ENCODE results near the gene GPSM3. TPM values are rescaled to one million over a fixed set of nuclear protein-coding genes. Genes with fewer than 3 reads are reported as not detected.
A peak's percentile ranks its signal among the peaks of the same experiment; 100 is the strongest.
"Not testable (repeated sequence)": the region's sequence is repeated elsewhere in the genome, so short reads cannot be mapped to it uniquely, and the experiment has no call there.

Gene GPSM3
- total RNA-seq, 1 experiment from 2014 or later, result 10.0 TPM

DNA sequence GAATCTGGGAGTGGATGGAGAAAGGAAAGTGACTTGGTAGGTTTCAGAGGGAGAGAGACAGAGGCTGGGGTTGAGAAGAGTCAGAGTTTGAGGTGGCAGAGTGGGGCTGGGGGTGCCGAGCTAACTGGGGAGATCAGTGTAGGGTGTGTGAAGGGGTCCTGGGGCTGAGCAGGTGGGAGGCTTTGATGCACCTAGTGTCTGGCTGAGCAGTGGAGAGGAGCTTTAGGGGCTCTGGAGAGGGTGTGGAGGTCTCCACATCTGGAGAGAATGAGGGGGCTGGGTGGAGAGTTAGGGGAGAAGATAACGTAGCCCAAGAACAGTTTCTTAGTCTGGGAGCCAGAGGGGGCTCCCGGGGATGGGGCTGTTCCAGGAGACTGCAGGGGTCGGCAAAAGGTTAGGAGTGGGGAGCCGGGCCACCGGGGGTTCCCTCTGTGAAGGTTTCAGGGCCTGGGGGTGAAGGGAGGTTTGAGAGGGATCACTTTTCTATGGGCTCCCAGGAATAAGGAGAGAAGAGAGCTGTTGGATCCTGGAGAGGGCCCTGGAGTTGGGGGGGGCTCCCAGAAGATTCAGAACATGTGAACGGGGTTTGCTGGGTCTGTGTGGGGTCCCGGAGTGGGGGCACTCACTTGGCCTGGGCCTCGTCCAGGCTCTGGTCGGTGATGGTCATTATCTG lies 3.2 kb downstream of the GPSM3 start (continued):
- TF ChIP-seq GTF2I (CRISPR knock-in tag; conservative IDR thresholded peaks at IDR 0.05) (no peak), ZNF416 (CRISPR knock-in tag; IDR thresholded peaks at IDR 0.05) (no peak), ARID4B (CRISPR knock-in tag; IDR thresholded peaks at IDR 0.05; ENCODE audit: borderline replicate concordance) (no peak), NR2C2 (CRISPR knock-in tag; IDR thresholded peaks at IDR 0.05) (no peak), ZNF138 (CRISPR knock-in tag; conservative IDR thresholded peaks at IDR 0.05) (no peak)
- TF ChIP-seq, protein P1, sequence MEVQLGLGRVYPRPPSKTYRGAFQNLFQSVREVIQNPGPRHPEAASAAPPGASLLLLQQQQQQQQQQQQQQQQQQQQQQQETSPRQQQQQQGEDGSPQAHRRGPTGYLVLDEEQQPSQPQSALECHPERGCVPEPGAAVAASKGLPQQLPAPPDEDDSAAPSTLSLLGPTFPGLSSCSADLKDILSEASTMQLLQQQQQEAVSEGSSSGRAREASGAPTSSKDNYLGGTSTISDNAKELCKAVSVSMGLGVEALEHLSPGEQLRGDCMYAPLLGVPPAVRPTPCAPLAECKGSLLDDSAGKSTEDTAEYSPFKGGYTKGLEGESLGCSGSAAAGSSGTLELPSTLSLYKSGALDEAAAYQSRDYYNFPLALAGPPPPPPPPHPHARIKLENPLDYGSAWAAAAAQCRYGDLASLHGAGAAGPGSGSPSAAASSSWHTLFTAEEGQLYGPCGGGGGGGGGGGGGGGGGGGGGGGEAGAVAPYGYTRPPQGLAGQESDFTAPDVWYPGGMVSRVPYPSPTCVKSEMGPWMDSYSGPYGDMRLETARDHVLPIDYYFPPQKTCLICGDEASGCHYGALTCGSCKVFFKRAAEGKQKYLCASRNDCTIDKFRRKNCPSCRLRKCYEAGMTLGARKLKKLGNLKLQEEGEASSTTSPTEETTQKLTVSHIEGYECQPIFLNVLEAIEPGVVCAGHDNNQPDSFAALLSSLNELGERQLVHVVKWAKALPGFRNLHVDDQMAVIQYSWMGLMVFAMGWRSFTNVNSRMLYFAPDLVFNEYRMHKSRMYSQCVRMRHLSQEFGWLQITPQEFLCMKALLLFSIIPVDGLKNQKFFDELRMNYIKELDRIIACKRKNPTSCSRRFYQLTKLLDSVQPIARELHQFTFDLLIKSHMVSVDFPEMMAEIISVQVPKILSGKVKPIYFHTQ (CRISPR knock-in tag; IDR thresholded peaks at IDR 0.05), result no peak

DNA sequence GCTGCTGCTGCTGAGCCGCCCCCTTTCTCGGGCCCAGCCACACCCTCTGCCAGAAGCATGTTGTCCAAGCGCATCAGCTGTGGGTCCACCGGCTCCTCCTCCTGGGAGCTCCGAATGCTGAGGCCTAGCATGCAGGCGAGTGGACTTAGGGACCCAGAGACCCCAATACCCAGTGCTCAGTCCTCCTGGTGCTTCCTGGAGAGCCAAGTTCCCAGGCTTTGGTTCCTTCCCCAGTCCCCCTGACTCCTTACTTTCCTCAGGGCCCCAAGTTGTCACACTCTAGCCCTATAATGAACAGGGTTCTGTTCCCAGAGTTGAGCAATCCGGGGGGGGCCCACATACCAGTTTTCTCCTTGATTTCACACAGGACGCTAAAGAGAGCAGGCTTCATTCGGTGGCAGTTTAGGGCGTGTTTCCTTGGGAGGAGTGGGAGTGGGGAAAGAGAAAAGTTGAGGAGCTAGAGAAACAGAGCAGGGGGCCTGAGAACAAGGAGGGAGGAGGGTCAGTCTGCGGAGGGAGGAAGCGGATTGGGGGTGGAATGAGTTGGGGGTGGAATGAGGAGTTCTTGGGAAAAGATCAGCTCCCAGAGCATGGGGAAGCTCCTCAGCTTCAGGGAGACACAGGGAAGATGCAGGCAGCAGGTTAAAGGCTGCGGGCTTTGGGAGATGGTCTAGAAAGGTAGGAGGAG lies 3.9 kb downstream of the GPSM3 start:
- peak overlapping the region; percentile 85 for H3K4me3 Mint-ChIP-seq
- ChIA-PET CTCF (interaction anchor here (1.1 to 1.2 kb wide), 2 partner anchors 10 to 11 kb away, joined by 3 to 4 read pairs; partner anchors contain the start of gene RNF5), POLR2A (no interaction called here)
- no peak for TF ChIP-seq GABPB1 (CRISPR knock-in tag; IDR thresholded peaks at IDR 0.05)
- no peak for DNase-seq (ENCODE audit: low spot score)
- peaks cover 22% of the 10 kb centered on the region for H3K36me3 Mint-ChIP-seq
- no peaks in the 10 kb centered on the region for H3K9me3 Mint-ChIP-seq
- peak; percentile 4; the same call in 1 of the 2 replicates for ATAC-seq
- H3K27ac Mint-ChIP-seq, result peak overlapping the region; percentile 88
- no peaks in the 10 kb centered on the region for H3K27me3 Mint-ChIP-seq (ENCODE audit: low read depth)
- peaks cover 47% of the 10 kb centered on the region for H3K4me1 Mint-ChIP-seq

- H3K27ac Mint-ChIP-seq, result peak overlapping the region; percentile 63; the same call in 1 of the 2 replicates
- peaks cover 22% of the 10 kb centered on the region for H3K36me3 Mint-ChIP-seq
- POLR2A ChIA-PET; H3K27me3 Mint-ChIP-seq (ENCODE audit: low read depth); H3K9me3 Mint-ChIP-seq; ATAC-seq; DNase-seq (ENCODE audit: low spot score): not testable (repeated sequence)
- peaks cover 40% of the 10 kb centered on the region for H3K4me1 Mint-ChIP-seq
- H3K4me3 Mint-ChIP-seq, result peak overlapping the region; percentile 85
- CTCF ChIA-PET, result interaction anchor here (1.1 kb wide), 1 partner anchor 10 kb away, joined by 3 read pairs; no protein-coding TSS in a partner anchor
Measured at GRCh38 chr6:32187725-32188380, 4.6 kb downstream of the GPSM3 start.

DNA sequence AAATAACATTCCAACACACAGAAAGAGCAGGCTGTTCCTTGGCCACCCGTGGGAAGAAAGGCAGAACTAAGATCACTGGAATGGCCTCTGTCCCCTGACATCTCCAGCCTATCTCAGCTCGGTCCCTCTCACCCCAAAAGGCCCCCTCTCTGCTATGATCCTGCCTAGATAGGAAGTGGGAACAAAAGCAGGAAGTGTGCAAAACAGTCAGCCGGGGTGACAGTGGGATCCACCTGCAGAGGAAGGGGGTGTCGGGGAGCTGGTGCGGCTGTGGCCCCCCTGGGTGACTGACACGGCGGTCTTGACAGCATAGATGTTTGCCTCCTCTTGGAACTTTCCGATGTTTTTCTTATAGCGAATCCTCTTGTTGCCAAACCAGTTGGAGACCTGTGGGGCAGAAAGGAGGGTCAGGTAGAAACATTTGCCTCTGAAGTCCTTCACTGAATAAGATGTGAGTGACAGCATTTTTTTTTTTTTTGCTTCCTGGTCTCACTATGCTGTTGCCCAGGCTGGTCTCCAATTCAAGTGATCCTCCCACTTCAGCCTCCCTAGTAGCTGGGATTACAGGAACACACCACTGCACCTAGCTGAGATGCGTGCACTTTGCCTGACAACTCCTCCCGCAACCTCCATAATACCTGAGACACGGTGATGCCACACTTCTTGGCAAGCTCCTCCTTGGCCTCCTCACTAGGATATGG lies 5.3 kb downstream of the GPSM3 start:
- Mint-ChIP-seq H3K4me3 (0 out of 2 replicates have a peak overlapping the region, but pooled peaks have one; percentile 6), H3K4me1 (peaks cover 33% of the 10 kb centered on the region), H3K9me3 (no peaks in the 10 kb centered on the region), H3K36me3 (peaks cover 22% of the 10 kb centered on the region), H3K27ac (peak overlapping the region; percentile 71), H3K27me3 (ENCODE audit: low read depth) (no peaks in the 10 kb centered on the region)
- DNase-seq (ENCODE audit: low spot score) (no peak), ATAC-seq (no peak)
- POLR2A ChIA-PET, result no interaction called here
- CTCF ChIA-PET, result no interaction called here
- TF ChIP-seq RORB (CRISPR knock-in tag; IDR thresholded peaks at IDR 0.05), result no peak
- TF ChIP-seq ESRRA (CRISPR knock-in tag; IDR thresholded peaks at IDR 0.05; ENCODE audit: borderline replicate concordance), result no peak
- TF ChIP-seq E2F5 (CRISPR knock-in tag; IDR thresholded peaks at IDR 0.05), result no peak
- no peak for TF ChIP-seq MXD4 (CRISPR knock-in tag; IDR thresholded peaks at IDR 0.05; ENCODE audit: borderline replicate concordance)
- TF ChIP-seq, protein P2, sequence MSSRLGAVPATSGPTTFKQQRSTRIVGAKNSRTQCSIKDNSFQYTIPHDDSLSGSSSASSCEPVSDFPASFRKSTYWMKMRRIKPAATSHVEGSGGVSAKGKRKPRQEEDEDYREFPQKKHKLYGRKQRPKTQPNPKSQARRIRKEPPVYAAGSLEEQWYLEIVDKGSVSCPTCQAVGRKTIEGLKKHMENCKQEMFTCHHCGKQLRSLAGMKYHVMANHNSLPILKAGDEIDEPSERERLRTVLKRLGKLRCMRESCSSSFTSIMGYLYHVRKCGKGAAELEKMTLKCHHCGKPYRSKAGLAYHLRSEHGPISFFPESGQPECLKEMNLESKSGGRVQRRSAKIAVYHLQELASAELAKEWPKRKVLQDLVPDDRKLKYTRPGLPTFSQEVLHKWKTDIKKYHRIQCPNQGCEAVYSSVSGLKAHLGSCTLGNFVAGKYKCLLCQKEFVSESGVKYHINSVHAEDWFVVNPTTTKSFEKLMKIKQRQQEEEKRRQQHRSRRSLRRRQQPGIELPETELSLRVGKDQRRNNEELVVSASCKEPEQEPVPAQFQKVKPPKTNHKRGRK (CRISPR knock-in tag; IDR thresholded peaks at IDR 0.05; ENCODE audit: borderline replicate concordance), result no peak
- no peak for TF ChIP-seq ZNF121 (CRISPR knock-in tag; IDR thresholded peaks at IDR 0.05)
- TF ChIP-seq ETV6 (CRISPR knock-in tag; IDR thresholded peaks at IDR 0.05), result no peak
- TF ChIP-seq SMAD3 (CRISPR knock-in tag; IDR thresholded peaks at IDR 0.05; ENCODE audit: borderline replicate concordance), result no peak
- TF ChIP-seq, protein P3, sequence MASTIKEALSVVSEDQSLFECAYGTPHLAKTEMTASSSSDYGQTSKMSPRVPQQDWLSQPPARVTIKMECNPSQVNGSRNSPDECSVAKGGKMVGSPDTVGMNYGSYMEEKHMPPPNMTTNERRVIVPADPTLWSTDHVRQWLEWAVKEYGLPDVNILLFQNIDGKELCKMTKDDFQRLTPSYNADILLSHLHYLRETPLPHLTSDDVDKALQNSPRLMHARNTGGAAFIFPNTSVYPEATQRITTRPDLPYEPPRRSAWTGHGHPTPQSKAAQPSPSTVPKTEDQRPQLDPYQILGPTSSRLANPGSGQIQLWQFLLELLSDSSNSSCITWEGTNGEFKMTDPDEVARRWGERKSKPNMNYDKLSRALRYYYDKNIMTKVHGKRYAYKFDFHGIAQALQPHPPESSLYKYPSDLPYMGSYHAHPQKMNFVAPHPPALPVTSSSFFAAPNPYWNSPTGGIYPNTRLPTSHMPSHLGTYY (CRISPR knock-in tag; IDR thresholded peaks at IDR 0.05), result no peak
